ENCODE measurements around the gene FNDC3A.

DNA sequence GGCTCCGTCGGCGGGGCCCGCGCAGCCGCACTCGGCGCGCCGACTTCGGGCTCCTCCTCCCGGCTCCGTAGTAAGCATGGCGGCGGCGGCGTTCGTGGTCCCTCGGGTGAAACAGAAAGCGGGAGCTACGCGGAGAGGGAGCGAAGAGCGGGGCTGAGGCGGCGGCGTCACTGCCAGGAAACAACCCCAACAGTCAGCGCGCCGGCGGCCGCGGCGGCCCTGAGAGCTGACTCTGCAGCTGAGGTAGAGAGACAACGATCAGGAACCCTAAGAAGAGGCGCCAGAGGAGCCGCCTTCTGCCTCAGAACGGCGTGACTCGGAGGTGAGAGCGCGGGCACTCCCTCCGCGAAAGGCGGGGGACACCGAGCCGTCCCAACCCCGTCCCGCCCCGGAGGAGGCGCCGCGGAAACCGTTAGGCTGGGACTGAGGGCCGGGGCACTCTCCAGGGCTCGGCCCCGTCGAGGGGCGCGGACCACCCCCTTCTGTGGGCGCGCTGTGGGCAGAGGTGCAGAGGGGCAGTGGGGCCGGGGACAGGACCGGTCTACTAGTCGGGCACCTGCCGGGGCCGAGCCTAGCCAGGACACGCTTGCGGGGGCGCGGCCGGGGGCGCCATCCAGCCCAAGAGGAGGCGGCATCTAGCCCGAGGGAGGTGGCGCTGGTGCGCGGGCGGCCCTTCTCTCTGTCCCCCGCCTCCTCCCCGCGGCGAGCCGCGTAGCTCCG lies at the start of gene FNDC3A:
- TF ChIP-seq, protein P1, sequence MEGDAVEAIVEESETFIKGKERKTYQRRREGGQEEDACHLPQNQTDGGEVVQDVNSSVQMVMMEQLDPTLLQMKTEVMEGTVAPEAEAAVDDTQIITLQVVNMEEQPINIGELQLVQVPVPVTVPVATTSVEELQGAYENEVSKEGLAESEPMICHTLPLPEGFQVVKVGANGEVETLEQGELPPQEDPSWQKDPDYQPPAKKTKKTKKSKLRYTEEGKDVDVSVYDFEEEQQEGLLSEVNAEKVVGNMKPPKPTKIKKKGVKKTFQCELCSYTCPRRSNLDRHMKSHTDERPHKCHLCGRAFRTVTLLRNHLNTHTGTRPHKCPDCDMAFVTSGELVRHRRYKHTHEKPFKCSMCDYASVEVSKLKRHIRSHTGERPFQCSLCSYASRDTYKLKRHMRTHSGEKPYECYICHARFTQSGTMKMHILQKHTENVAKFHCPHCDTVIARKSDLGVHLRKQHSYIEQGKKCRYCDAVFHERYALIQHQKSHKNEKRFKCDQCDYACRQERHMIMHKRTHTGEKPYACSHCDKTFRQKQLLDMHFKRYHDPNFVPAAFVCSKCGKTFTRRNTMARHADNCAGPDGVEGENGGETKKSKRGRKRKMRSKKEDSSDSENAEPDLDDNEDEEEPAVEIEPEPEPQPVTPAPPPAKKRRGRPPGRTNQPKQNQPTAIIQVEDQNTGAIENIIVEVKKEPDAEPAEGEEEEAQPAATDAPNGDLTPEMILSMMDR (IDR thresholded peaks at IDR 0.05): peak in 1 of 6 experiments; percentile 8
- TF ChIP-seq POLR2A (IDR thresholded peaks at IDR 0.05): peak; percentile 66 to 84
